Measurements from ENCODE around the gene IZUMO4.

DNA sequence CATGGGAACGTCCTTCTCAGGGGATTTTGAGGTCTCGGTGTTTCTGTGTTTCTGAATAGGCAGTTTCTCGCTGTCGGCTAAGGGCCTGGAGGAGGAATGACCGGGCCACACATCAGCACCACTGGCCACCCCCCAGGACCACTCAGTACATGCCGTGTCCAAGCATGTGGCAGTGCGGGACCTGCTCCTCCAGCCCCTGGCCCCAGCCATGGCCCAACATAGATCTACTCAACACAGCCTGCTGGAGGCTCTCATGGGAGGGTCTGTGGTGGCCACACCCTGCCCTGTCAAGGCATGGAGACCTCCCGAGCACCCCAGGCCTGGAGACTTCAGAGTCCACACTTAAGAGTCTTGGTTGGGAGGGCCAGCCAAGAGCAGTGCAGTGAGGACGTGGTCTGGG lies 17.5 kb downstream of the IZUMO4 start:
- no peak for TF ChIP-seq POLR2A (IDR thresholded peaks at IDR 0.05)
- TF ChIP-seq, protein P1, sequence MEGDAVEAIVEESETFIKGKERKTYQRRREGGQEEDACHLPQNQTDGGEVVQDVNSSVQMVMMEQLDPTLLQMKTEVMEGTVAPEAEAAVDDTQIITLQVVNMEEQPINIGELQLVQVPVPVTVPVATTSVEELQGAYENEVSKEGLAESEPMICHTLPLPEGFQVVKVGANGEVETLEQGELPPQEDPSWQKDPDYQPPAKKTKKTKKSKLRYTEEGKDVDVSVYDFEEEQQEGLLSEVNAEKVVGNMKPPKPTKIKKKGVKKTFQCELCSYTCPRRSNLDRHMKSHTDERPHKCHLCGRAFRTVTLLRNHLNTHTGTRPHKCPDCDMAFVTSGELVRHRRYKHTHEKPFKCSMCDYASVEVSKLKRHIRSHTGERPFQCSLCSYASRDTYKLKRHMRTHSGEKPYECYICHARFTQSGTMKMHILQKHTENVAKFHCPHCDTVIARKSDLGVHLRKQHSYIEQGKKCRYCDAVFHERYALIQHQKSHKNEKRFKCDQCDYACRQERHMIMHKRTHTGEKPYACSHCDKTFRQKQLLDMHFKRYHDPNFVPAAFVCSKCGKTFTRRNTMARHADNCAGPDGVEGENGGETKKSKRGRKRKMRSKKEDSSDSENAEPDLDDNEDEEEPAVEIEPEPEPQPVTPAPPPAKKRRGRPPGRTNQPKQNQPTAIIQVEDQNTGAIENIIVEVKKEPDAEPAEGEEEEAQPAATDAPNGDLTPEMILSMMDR (IDR thresholded peaks at IDR 0.05 in 4 of 5, conservative IDR thresholded peaks at IDR 0.05 in 1 of 5) = no peak

Data from gastrocnemius medialis (tissue), 4 donors.